Lung (tissue), 12 donors: ENCODE measurements around the gene RNFT2. TPM values are rescaled to one million over a fixed set of nuclear protein-coding genes. Genes with fewer than 3 reads are reported as not detected.

Experiments used
- ATAC-seq: fragments of 200-7000 bp; cut with Tn5 transposase; one replicate; pipeline ENCODE4 v1.9.1; 2020; ENCODE audit warnings: moderate number of reproducible peaks; ENCODE audit not compliant: insufficient read depth, low FRiP score
- DNase-seq, 3 donors: peaks; one replicate each; pipeline ENCODE4 v3.0.0-alpha.2; 2013 to 2017
- H3K27ac ChIP-seq, 2 donors: one replicate each; pipeline ENCODE4 v1.5.1; 2013; ENCODE audit warnings: mild to moderate bottlenecking in 2 of 2, moderate library complexity in 2 of 2, control low read depth in 1 of 2, inconsistent platforms in 1 of 2, low read depth in 1 of 2, low read length in 1 of 2
- H3K27me3 ChIP-seq, 3 donors: one replicate each; pipeline ENCODE4 v1.5.1; 2013; ENCODE audit warnings: low read length in 2 of 3; ENCODE audit not compliant: control insufficient read depth in 3 of 3, insufficient read depth in 3 of 3
- H3K36me3 ChIP-seq, 4 donors: one replicate each; pipeline ENCODE4 v1.5.1; 2013; ENCODE audit warnings: low read length in 4 of 4, mild to moderate bottlenecking in 1 of 4, moderate library complexity in 1 of 4; ENCODE audit not compliant: control insufficient read depth in 4 of 4, insufficient read depth in 4 of 4
- H3K4me1 ChIP-seq, 5 donors: one replicate each; pipeline ENCODE4 v1.5.1; 2013; ENCODE audit warnings: low read length in 5 of 5, mild to moderate bottlenecking in 2 of 5, moderate library complexity in 1 of 5; ENCODE audit not compliant: control insufficient read depth in 5 of 5, insufficient read depth in 5 of 5
- H3K4me3 ChIP-seq: one replicate; pipeline ENCODE4 v1.5.1; 2013; ENCODE audit warnings: mild to moderate bottlenecking, control low read depth, moderate library complexity
- H3K9ac ChIP-seq, 2 donors: one replicate each; pipeline ENCODE4 v1.5.1; 2013; ENCODE audit warnings: low read length in 2 of 2, control low read depth in 1 of 2; ENCODE audit not compliant: insufficient read depth in 1 of 2
- H3K9me3 ChIP-seq, 4 donors: one replicate each; pipeline ENCODE4 v1.5.1; 2013; ENCODE audit warnings: low read length in 3 of 4, mild to moderate bottlenecking in 1 of 4, moderate library complexity in 1 of 4; ENCODE audit not compliant: control insufficient read depth in 4 of 4, insufficient read depth in 3 of 4
- CTCF ChIP-seq: IDR thresholded peaks from 2 replicates; pipeline ENCODE4 v1.5.1; 2012; ENCODE audit warnings: mild to moderate bottlenecking; ENCODE audit errors: control extremely low read depth, extremely low read depth
- WGBS, 2 donors: extraction: QIAGEN DNeasy Blood & Tissue Kit; methylation state at CpG; one replicate each; pipeline ENCODE4 v1.1.7; 2013; 5-methylcytosine and 5-hydroxymethylcytosine counted together
- polyA plus RNA-seq, 2 donors: library from polyadenylated mRNA; stranded (reverse); fragments of 200-250 nt; gene quantifications; one replicate each; pipeline ENCODE4 v1.2.1, GENCODE V29; 2013
- total RNA-seq, 2 donors: library from RNA; depleted of rRNA in 1 of 2; stranded (reverse); fragments of >200 nt in 1 of 2; gene quantifications; one replicate each; pipeline ENCODE4 v1.2.1, GENCODE V29; 2014 to 2021
- donor health status: control.
- donor health status: control.
- donor health status: Bipolar disorder and iron deficiency.
- donor health status: healthy.
- donor health status: DM: yes; HTN: yes; CAD: no.

RNFT2 gene
- total and polyA plus RNA-seq, 4 donors: 0.37 to 4.9 (median 2.2) TPM

- Histone ChIP-seq H3K9me3 (peaks cover 0 to 2% (median 0%) of the 10 kb centered on the region in 4 donors), H3K9ac (no peak overlapping the region), H3K4me3 (no peak overlapping the region), H3K27me3 (peaks cover 0 to 20% (median 11%) of the 10 kb centered on the region in 3 donors), H3K36me3 (no peaks in the 10 kb centered on the region), H3K4me1 (no peaks in the 10 kb centered on the region), H3K27ac (no peak overlapping the region)
- 79 to 85% methylated on average over 6 of the region's 6 CpGs for WGBS, 2 donors
- DNase-seq: no peak
- no peak for TF ChIP-seq CTCF
- ATAC-seq: no peak
Observed at GRCh38 chr12:116887897-116888296, 149.8 kb downstream of the RNFT2 start.

GRCh38 chr12:116890330-116890729 lies 152.2 kb downstream of the RNFT2 start:
- H3K9ac ChIP-seq: no peak overlapping the region
- 92 to 95% methylated on average over 2 of the region's 2 CpGs for WGBS, 2 donors
- H3K4me1 ChIP-seq: no peaks in the 10 kb centered on the region
- TF ChIP-seq CTCF: no peak
- H3K36me3 ChIP-seq: no peaks in the 10 kb centered on the region
- H3K4me3 ChIP-seq: no peak overlapping the region
- H3K27ac ChIP-seq: no peak overlapping the region
- DNase-seq (no peak), ATAC-seq (no peak)
- H3K27me3 ChIP-seq: peaks cover 0 to 5% (median 3%) of the 10 kb centered on the region in 3 donors
- peaks cover 0 to 2% (median 0%) of the 10 kb centered on the region in 4 donors for H3K9me3 ChIP-seq

- H3K27ac ChIP-seq: no peak overlapping the region
- peaks cover 0 to 5% (median 3%) of the 10 kb centered on the region in 3 donors for H3K27me3 ChIP-seq
- DNase-seq (no peak), ATAC-seq (no peak)
- H3K4me1 ChIP-seq: no peaks in the 10 kb centered on the region
- peaks cover 0 to 2% (median 0%) of the 10 kb centered on the region in 4 donors for H3K9me3 ChIP-seq
- no peaks in the 10 kb centered on the region for H3K36me3 ChIP-seq
- TF ChIP-seq CTCF: no peak
- no peak overlapping the region for H3K9ac ChIP-seq
- 90 to 97% methylated on average over 3 of the region's 3 CpGs for WGBS, 2 donors
- no peak overlapping the region for H3K4me3 ChIP-seq
Observed at GRCh38 chr12:116891019-116891418, 152.9 kb downstream of the RNFT2 start.
